Neural progenitor cell (in vitro differentiated cells): ENCODE results near the gene TSHZ2. TPM values are rescaled to one million over a fixed set of nuclear protein-coding genes. Genes with fewer than 3 reads are reported as not detected.

Source experiments
- DNase-seq: peaks from one replicate; pipeline ENCODE4 v3.0.0-alpha.2; 2016; ENCODE audit warnings: low spot score
- H2AFZ ChIP-seq: fragments of 200-600 bp; sonication (generic); replicated peaks from 2 replicates; pipeline ENCODE4 v1.6.1; 2016; ENCODE audit warnings: antibody characterized with exemption
- H3F3A ChIP-seq: fragments of 200-600 bp; sonication (generic); 2 replicates; pipeline ENCODE4 v1.6.1; 2016; ENCODE audit warnings: antibody characterized with exemption, low read depth
- H3K27ac ChIP-seq: fragments of 200-600 bp; sonication (generic); 2 replicates; pipeline ENCODE4 v1.5.1; 2016; ENCODE audit warnings: mild to moderate bottlenecking
- H3K27me3 ChIP-seq: fragments of 200-600 bp; sonication (generic); 2 replicates; pipeline ENCODE4 v1.6.1; 2016; ENCODE audit warnings: mild to moderate bottlenecking, moderate library complexity
- H3K36me3 ChIP-seq: fragments of 200-600 bp; sonication (generic); 2 replicates; pipeline ENCODE4 v1.5.1; 2016
- H3K4me1 ChIP-seq: fragments of 200-600 bp; sonication (generic); 2 replicates; pipeline ENCODE4 v1.6.1; 2016; ENCODE audit warnings: mixed run types
- H3K4me2 ChIP-seq: fragments of 200-600 bp; sonication (generic); 2 replicates; pipeline ENCODE4 v1.6.1; 2016
- H3K4me3 ChIP-seq: fragments of 200-600 bp; sonication (generic); 2 replicates; pipeline ENCODE4 v1.5.1; 2016
- H3K79me2 ChIP-seq: fragments of 200-600 bp; sonication (generic); 2 replicates; pipeline ENCODE4 v1.6.1; 2016; ENCODE audit warnings: low read depth
- H3K9ac ChIP-seq: fragments of 200-600 bp; sonication (generic); 2 replicates; pipeline ENCODE4 v1.6.1; 2016
- H3K9me3 ChIP-seq: fragments of 200-600 bp; sonication (generic); 2 replicates; pipeline ENCODE4 v1.5.1; 2016; ENCODE audit warnings: low read depth
- H4K20me1 ChIP-seq: fragments of 200-600 bp; sonication (generic); 2 replicates; pipeline ENCODE4 v1.6.1; 2016; ENCODE audit warnings: low read depth
- H3K27ac Mint-ChIP-seq: 3 replicates; pipeline ENCODE4 v1.8.0; 2021; ENCODE audit warnings: mixed read lengths
- H3K27me3 Mint-ChIP-seq: 2 replicates; pipeline ENCODE4 v1.8.0; 2022; ENCODE audit warnings: low read depth, mild to moderate bottlenecking, inconsistent platforms, moderate library complexity, mixed read lengths; ENCODE audit not compliant: insufficient read depth
- H3K36me3 Mint-ChIP-seq: 3 replicates; pipeline ENCODE4 v1.8.0; 2021; ENCODE audit warnings: mixed read lengths
- H3K4me1 Mint-ChIP-seq: 3 replicates; pipeline ENCODE4 v1.8.0; 2021; ENCODE audit warnings: mixed read lengths
- H3K4me3 Mint-ChIP-seq: 3 replicates; pipeline ENCODE4 v1.8.0; 2021; ENCODE audit warnings: mild to moderate bottlenecking, moderate library complexity, mixed read lengths
- H3K9me3 Mint-ChIP-seq: 3 replicates; pipeline ENCODE4 v1.8.0; 2020; ENCODE audit warnings: mixed read lengths
- EZH2 ChIP-seq: fragments of 200-600 bp; sonication (generic); IDR thresholded peaks from 2 replicates; pipeline ENCODE4 v1.6.1; 2017; ENCODE audit warnings: antibody characterized with exemption, mild to moderate bottlenecking, moderate library complexity
- EZH2phosphoT487 ChIP-seq: fragments of 200-600 bp; sonication (generic); IDR thresholded peaks from 2 replicates; pipeline ENCODE4 v1.6.1; 2017; ENCODE audit warnings: antibody characterized with exemption
- total RNA-seq: library from RNA; depleted of rRNA; stranded (reverse); fragments of >200 nt; gene quantifications from 2 replicates; pipeline ENCODE4 v1.2.3, GENCODE V29; 2015; ENCODE audit warnings: low replicate concordance
- TF ChIP-seq, protein P1 (sequence below): fragments of 200-600 bp; sonication (generic); IDR thresholded peaks from 2 replicates; pipeline ENCODE4 v1.5.1; 2017; ENCODE audit warnings: antibody characterized with exemption, mild to moderate bottlenecking

The TSHZ2 gene
- total RNA-seq, 1 donor from 2014 or later: 1.8 TPM

DNA sequence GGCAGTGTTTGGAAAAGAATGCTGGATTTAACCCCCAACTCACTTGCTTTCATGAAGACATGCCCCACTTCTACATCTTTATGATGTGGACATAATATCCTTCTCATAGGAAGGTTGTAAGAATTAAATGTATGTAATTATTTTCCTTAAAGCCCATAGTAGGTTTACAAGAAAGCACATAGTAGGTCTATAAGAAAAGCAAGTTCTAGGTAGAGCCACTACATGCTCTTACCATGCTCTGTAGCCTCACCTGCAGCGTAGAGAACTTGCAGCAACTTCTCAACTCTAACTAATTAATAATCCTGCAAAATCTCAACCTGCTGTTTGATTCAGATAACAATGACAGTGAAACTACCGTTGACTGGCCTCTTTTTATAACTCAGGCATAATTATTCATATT lies 288.4 kb downstream of the TSHZ2 start:
- Mint-ChIP-seq H3K9me3 (no peaks in the 10 kb centered on the region), H3K4me1 (peaks cover 24% of the 10 kb centered on the region), H3K4me3 (no peak overlapping the region), H3K27me3 (peaks cover 4% of the 10 kb centered on the region), H3K36me3 (no peaks in the 10 kb centered on the region), H3K27ac (no peak overlapping the region)
- no peak overlapping the region for H2AFZ ChIP-seq
- H3K4me1 ChIP-seq: peaks cover 2% of the 10 kb centered on the region
- DNase-seq: no peak
- H3K4me3 ChIP-seq: no peak overlapping the region
- no peaks in the 10 kb centered on the region for H3F3A ChIP-seq
- no peak for TF ChIP-seq EZH2phosphoT487
- TF ChIP-seq, protein P1, sequence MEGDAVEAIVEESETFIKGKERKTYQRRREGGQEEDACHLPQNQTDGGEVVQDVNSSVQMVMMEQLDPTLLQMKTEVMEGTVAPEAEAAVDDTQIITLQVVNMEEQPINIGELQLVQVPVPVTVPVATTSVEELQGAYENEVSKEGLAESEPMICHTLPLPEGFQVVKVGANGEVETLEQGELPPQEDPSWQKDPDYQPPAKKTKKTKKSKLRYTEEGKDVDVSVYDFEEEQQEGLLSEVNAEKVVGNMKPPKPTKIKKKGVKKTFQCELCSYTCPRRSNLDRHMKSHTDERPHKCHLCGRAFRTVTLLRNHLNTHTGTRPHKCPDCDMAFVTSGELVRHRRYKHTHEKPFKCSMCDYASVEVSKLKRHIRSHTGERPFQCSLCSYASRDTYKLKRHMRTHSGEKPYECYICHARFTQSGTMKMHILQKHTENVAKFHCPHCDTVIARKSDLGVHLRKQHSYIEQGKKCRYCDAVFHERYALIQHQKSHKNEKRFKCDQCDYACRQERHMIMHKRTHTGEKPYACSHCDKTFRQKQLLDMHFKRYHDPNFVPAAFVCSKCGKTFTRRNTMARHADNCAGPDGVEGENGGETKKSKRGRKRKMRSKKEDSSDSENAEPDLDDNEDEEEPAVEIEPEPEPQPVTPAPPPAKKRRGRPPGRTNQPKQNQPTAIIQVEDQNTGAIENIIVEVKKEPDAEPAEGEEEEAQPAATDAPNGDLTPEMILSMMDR: no peak
- TF ChIP-seq EZH2: no peak
- H3K27me3 ChIP-seq: no peaks in the 10 kb centered on the region
- H3K27ac ChIP-seq: no peak overlapping the region
- H3K9me3 ChIP-seq: no peaks in the 10 kb centered on the region
- no peaks in the 10 kb centered on the region for H3K79me2 ChIP-seq
- H4K20me1 ChIP-seq: no peaks in the 10 kb centered on the region
- no peak overlapping the region for H3K4me2 ChIP-seq
- no peak overlapping the region for H3K9ac ChIP-seq
- no peaks in the 10 kb centered on the region for H3K36me3 ChIP-seq

DNA sequence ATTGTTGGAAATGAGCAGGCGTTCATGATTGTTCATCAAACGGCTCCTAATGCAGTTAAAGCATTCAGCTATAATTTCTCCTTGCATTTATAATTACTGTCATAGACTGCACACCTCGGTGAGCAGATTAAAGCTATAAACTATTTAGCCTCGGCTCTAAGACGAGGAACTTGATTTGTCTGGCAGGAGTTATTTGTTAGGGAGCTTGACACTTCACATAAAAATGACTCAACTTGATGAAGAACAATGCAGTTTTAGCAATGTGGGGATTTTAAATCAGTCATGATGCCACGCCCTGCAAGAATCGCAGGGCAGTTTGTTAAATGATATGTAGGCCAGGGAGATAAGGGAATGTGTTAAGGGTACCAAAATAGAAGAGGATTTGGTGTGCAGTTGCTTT lies 290.2 kb downstream of the TSHZ2 start:
- Mint-ChIP-seq H3K27ac (no peak overlapping the region), H3K36me3 (no peaks in the 10 kb centered on the region), H3K4me3 (no peak overlapping the region), H3K9me3 (no peaks in the 10 kb centered on the region), H3K4me1 (peaks cover 33% of the 10 kb centered on the region), H3K27me3 (peaks cover 4% of the 10 kb centered on the region)
- Histone ChIP-seq H2AFZ (no peak overlapping the region), H3F3A (no peaks in the 10 kb centered on the region), H3K4me2 (no peak overlapping the region), H4K20me1 (no peaks in the 10 kb centered on the region), H3K4me3 (no peak overlapping the region), H3K27me3 (no peaks in the 10 kb centered on the region), H3K79me2 (no peaks in the 10 kb centered on the region), H3K9ac (no peak overlapping the region), H3K27ac (no peak overlapping the region), H3K36me3 (no peaks in the 10 kb centered on the region), H3K9me3 (no peaks in the 10 kb centered on the region), H3K4me1 (peaks cover 5% of the 10 kb centered on the region)
- no peak for TF ChIP-seq EZH2
- TF ChIP-seq EZH2phosphoT487: no peak
- TF ChIP-seq, protein P1: no peak
- DNase-seq: no peak

DNA sequence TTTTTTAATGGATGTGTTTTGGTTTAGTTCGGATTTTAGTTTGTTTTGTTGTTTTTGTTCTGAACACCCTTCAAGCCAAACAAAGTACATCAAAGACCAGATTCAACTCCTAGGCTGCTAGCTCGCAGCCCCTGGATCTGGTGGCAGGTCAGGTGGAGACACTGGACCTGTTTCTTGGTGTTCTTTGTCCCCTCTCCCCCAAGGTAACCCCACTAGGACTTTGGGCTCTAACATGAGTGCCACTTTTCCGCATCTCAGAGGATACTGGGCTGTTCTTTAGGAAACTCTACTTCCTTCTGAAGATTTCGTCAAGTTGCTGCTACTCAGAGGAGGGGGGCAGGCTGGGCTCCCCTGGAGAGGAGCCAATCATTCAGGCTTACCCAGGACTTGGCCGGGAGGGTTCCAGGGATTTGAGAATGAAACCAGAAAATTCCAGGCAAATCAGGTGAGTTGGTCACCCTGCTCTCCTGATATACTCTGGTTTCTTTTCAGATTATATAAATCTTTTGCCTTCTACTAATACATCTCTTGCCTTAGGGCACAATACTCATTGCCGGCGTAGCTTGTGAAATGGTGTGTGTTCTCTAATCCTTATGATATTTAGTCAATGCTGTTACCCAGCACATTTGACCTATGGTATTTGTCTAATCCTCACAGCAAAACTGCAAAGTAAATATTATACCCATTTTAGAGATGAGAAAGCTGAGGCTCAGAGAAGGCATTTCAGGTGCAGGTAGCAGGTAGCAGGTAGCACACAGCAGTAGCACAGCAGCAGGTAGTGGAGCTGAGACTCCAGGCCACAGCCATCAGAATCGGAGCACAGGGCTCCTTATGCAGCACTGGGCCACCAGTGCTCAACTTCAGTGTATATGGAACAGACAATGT lies 291.6 kb downstream of the TSHZ2 start:
- Histone ChIP-seq H3K4me1 (peaks cover 5% of the 10 kb centered on the region), H3F3A (no peaks in the 10 kb centered on the region), H4K20me1 (no peaks in the 10 kb centered on the region), H3K9me3 (no peaks in the 10 kb centered on the region), H3K4me3 (no peak overlapping the region), H3K36me3 (no peaks in the 10 kb centered on the region), H3K27ac (no peak overlapping the region), H3K9ac (no peak overlapping the region), H3K27me3 (no peaks in the 10 kb centered on the region), H3K79me2 (no peaks in the 10 kb centered on the region), H3K4me2 (no peak overlapping the region), H2AFZ (no peak overlapping the region)
- peaks cover 4% of the 10 kb centered on the region for H3K27me3 Mint-ChIP-seq
- no peak for TF ChIP-seq EZH2
- TF ChIP-seq, protein P1: no peak
- no peak for TF ChIP-seq EZH2phosphoT487
- H3K4me3 Mint-ChIP-seq: no peak overlapping the region
- H3K27ac Mint-ChIP-seq: no peak overlapping the region
- no peaks in the 10 kb centered on the region for H3K36me3 Mint-ChIP-seq
- H3K9me3 Mint-ChIP-seq: no peaks in the 10 kb centered on the region
- H3K4me1 Mint-ChIP-seq: peaks cover 33% of the 10 kb centered on the region
- no peak for DNase-seq
